Measurements from ENCODE around the gene RAD52. TPM values are rescaled to one million over a fixed set of nuclear protein-coding genes. Genes with fewer than 3 reads are reported as not detected.

Gene RAD52
- total RNA-seq, 4 donors from 2014 or later, result 6.0 to 28.4 (median 14.3) TPM

- no peaks in the 10 kb centered on the region for H3K9me3 ChIP-seq
- TF ChIP-seq POLR2A (IDR thresholded peaks at IDR 0.05), result no peak
- TF ChIP-seq CTCF (IDR thresholded peaks at IDR 0.05), result no peak
- no peak for TF ChIP-seq EP300 (IDR thresholded peaks at IDR 0.05)
- no peak for TF ChIP-seq POLR2AphosphoS5 (IDR thresholded peaks at IDR 0.05)
- H3K27me3 ChIP-seq, result no peaks in the 10 kb centered on the region
- DNase-seq (ENCODE audit: low spot score in 2 of 2), result no peak
- no peak overlapping the region for H3K27ac ChIP-seq
- no peak overlapping the region for H3K4me3 ChIP-seq
- no peaks in the 10 kb centered on the region for H3K4me1 ChIP-seq
- H3K36me3 ChIP-seq, result peaks cover 69% of the 10 kb centered on the region
- WGBS, result 54% methylated on average over 2 of the region's 2 CpGs
These were observed 75.5 kb downstream of the RAD52 start for GRCh38 chr12:873954-874353.

- WGBS, result 92% methylated on average over 1 of the region's 1 CpG
- no peaks in the 10 kb centered on the region for H3K4me1 ChIP-seq
- H3K9me3 ChIP-seq, result no peaks in the 10 kb centered on the region
- H3K27ac ChIP-seq, result no peak overlapping the region
- no peak for DNase-seq (ENCODE audit: low spot score in 2 of 2)
- H3K4me3 ChIP-seq, result no peak overlapping the region
- peaks cover 78% of the 10 kb centered on the region for H3K36me3 ChIP-seq
- TF ChIP-seq EP300 (IDR thresholded peaks at IDR 0.05), result no peak
- TF ChIP-seq POLR2AphosphoS5 (IDR thresholded peaks at IDR 0.05), result no peak
- no peak for TF ChIP-seq CTCF (IDR thresholded peaks at IDR 0.05)
- TF ChIP-seq POLR2A (IDR thresholded peaks at IDR 0.05), result no peak
- no peaks in the 10 kb centered on the region for H3K27me3 ChIP-seq
These were observed 79.1 kb downstream of the RAD52 start for GRCh38 chr12:870378-870777.

GRCh38 chr12:868722-869121 is 80.8 kb downstream of the RAD52 start:
- Histone ChIP-seq H3K4me3 (no peak overlapping the region), H3K36me3 (peaks cover 82% of the 10 kb centered on the region), H3K27me3 (no peaks in the 10 kb centered on the region), H3K9me3 (no peaks in the 10 kb centered on the region), H3K4me1 (no peaks in the 10 kb centered on the region), H3K27ac (no peak overlapping the region)
- TF ChIP-seq POLR2AphosphoS5 (IDR thresholded peaks at IDR 0.05), result no peak
- TF ChIP-seq EP300 (IDR thresholded peaks at IDR 0.05), result no peak
- no peak for TF ChIP-seq POLR2A (IDR thresholded peaks at IDR 0.05)
- no peak for TF ChIP-seq CTCF (IDR thresholded peaks at IDR 0.05)
- DNase-seq (ENCODE audit: low spot score in 2 of 2), result no peak
- WGBS, result 71% methylated on average over 3 of the region's 3 CpGs

GRCh38 chr12:867905-868304 is 81.6 kb downstream of the RAD52 start:
- TF ChIP-seq EP300 (IDR thresholded peaks at IDR 0.05) (no peak), CTCF (IDR thresholded peaks at IDR 0.05) (no peak), POLR2AphosphoS5 (IDR thresholded peaks at IDR 0.05) (no peak), POLR2A (IDR thresholded peaks at IDR 0.05) (no peak)
- Histone ChIP-seq H3K4me1 (no peaks in the 10 kb centered on the region), H3K4me3 (no peak overlapping the region), H3K9me3 (no peaks in the 10 kb centered on the region), H3K36me3 (peaks cover 84% of the 10 kb centered on the region), H3K27me3 (no peaks in the 10 kb centered on the region), H3K27ac (no peak overlapping the region)
- no peak for DNase-seq (ENCODE audit: low spot score in 2 of 2)
- 94% methylated on average over 5 of the region's 5 CpGs for WGBS

- Histone ChIP-seq H3K9me3 (no peaks in the 10 kb centered on the region), H3K27me3 (no peaks in the 10 kb centered on the region), H3K4me1 (peaks cover 5% of the 10 kb centered on the region), H3K4me3 (no peak overlapping the region), H3K27ac (no peak overlapping the region), H3K36me3 (peaks cover 87% of the 10 kb centered on the region)
- no peak for TF ChIP-seq EP300 (IDR thresholded peaks at IDR 0.05)
- TF ChIP-seq CTCF (IDR thresholded peaks at IDR 0.05), result no peak
- TF ChIP-seq POLR2AphosphoS5 (IDR thresholded peaks at IDR 0.05), result no peak
- TF ChIP-seq POLR2A (IDR thresholded peaks at IDR 0.05), result no peak
- WGBS, result 78% methylated on average over 1 of the region's 1 CpG
- no peak for DNase-seq (ENCODE audit: low spot score in 2 of 2)
These were observed 83.9 kb downstream of the RAD52 start for GRCh38 chr12:865614-866013.

Measured in suprapubic skin (tissue), 4 donors.